ENCODE measurements around the gene ANXA2. TPM values are rescaled to one million over a fixed set of nuclear protein-coding genes. Genes with fewer than 3 reads are reported as not detected.

The ANXA2 gene
- total and polyA plus RNA-seq, 4 donors: 851 to 1,294 (median 1,171) TPM

DNA sequence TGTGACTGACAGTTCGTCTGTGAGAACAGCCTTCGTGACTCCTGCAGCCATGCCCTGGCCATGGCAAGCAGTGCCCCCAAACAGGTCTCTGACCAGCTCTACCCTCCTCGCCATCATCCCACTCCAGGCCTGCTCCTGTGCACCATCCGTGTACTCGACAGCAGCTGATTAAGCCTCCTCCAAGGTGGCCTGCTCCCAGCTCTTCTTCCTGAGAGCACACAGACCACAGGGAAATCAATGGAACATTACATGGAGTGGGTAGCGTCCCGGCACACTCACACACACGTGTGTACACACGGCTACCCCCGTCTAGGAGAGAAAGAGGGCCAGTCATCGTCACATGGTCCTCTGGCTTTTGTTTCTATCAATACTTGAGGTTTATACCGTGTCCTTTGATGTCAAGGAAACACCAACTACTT, 21.1 kb downstream of the ANXA2 start:
- Histone ChIP-seq H3K9ac (ENCODE audit: insufficient read depth in 1 of 2, low read length in 2 of 2) (no peak overlapping the region), H3K4me3 (no peak overlapping the region), H3K4me1 (ENCODE audit: control insufficient read depth in 5 of 5, insufficient read depth in 5 of 5, low read length in 5 of 5) (peaks cover 8 to 43% (median 14%) of the 10 kb centered on the region in 5 donors), H3K9me3 (ENCODE audit: control insufficient read depth in 4 of 4, insufficient read depth in 3 of 4, low read length in 3 of 4) (no peaks in the 10 kb centered on the region), H3K36me3 (ENCODE audit: control insufficient read depth in 4 of 4, insufficient read depth in 4 of 4, low read length in 4 of 4) (peaks cover 11 to 30% (median 18%) of the 10 kb centered on the region in 4 donors), H3K27ac (ENCODE audit: low read depth in 1 of 2, low read length in 1 of 2) (peak overlapping the region in 1 of 2 donors; percentile 57), H3K27me3 (ENCODE audit: control insufficient read depth in 3 of 3, insufficient read depth in 3 of 3, low read length in 2 of 3) (no peaks in the 10 kb centered on the region)
- DNase-seq (no peak), ATAC-seq (ENCODE audit: insufficient read depth, low FRiP score) (no peak)
- WGBS, 2 donors: 79 to 87% methylated on average over 12 of the region's 12 CpGs
- TF ChIP-seq, protein P1, sequence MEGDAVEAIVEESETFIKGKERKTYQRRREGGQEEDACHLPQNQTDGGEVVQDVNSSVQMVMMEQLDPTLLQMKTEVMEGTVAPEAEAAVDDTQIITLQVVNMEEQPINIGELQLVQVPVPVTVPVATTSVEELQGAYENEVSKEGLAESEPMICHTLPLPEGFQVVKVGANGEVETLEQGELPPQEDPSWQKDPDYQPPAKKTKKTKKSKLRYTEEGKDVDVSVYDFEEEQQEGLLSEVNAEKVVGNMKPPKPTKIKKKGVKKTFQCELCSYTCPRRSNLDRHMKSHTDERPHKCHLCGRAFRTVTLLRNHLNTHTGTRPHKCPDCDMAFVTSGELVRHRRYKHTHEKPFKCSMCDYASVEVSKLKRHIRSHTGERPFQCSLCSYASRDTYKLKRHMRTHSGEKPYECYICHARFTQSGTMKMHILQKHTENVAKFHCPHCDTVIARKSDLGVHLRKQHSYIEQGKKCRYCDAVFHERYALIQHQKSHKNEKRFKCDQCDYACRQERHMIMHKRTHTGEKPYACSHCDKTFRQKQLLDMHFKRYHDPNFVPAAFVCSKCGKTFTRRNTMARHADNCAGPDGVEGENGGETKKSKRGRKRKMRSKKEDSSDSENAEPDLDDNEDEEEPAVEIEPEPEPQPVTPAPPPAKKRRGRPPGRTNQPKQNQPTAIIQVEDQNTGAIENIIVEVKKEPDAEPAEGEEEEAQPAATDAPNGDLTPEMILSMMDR (IDR thresholded peaks at IDR 0.05; ENCODE audit: control extremely low read depth, extremely low read depth): no peak

DNA sequence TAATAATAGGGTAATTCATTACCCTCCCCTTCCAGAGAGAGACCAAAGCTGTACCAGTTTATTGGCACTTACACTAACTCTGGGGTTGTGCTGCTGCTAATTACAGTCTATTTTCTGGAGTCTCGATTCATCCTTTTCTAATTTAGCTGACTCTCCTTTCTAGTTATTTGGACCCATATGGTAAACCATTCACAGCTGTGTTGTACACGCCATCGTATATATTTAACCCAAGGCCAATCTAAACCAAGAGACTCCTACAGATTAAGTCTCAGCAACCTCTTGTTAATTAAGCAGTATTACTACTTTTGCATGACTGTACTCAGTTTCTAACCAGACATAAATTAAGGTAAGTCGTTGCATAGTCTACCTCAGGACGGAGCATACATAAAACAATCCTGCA, 22.5 kb downstream of the ANXA2 start:
- peak overlapping the region in 1 of 2 donors; percentile 13 for H3K27ac ChIP-seq (ENCODE audit: low read depth in 1 of 2, low read length in 1 of 2)
- TF ChIP-seq, protein P1 (IDR thresholded peaks at IDR 0.05; ENCODE audit: control extremely low read depth, extremely low read depth): no peak
- peaks cover 8 to 28% (median 17%) of the 10 kb centered on the region in 4 donors for H3K36me3 ChIP-seq (ENCODE audit: control insufficient read depth in 4 of 4, insufficient read depth in 4 of 4, low read length in 4 of 4)
- DNase-seq (no peak), ATAC-seq (ENCODE audit: insufficient read depth, low FRiP score) (no peak)
- H3K27me3 ChIP-seq (ENCODE audit: control insufficient read depth in 3 of 3, insufficient read depth in 3 of 3, low read length in 2 of 3): no peaks in the 10 kb centered on the region
- H3K4me1 ChIP-seq (ENCODE audit: control insufficient read depth in 5 of 5, insufficient read depth in 5 of 5, low read length in 5 of 5): peaks cover 8 to 46% (median 18%) of the 10 kb centered on the region in 5 donors
- no peak overlapping the region for H3K4me3 ChIP-seq
- no peaks in the 10 kb centered on the region for H3K9me3 ChIP-seq (ENCODE audit: control insufficient read depth in 4 of 4, insufficient read depth in 3 of 4, low read length in 3 of 4)
- no peak overlapping the region for H3K9ac ChIP-seq (ENCODE audit: insufficient read depth in 1 of 2, low read length in 2 of 2)
- 89 to 90% methylated on average over 5 of the region's 5 CpGs for WGBS, 2 donors

DNA sequence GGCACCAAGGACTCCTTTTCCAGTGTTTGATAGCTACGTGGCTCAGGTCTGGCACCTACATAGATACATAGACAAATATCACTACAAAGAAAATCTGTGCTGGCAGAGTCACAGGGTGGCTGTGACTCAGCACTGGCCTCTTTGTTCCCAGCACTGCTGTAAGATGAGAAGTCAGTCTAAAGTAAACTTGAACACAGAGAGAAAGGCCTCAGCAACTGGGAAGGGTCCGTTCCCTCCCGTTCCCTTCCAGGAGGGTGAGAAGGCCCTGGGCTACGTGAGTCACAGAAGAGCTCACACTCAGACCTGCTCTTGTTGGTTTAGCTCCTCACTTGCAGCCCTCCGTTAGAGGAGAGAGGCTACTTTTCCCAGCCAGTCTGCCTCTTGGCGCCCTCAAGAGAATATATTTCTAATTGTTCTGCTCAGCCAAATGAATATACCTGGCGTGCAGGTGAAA, 23.1 kb downstream of the ANXA2 start:
- Histone ChIP-seq H3K9me3 (ENCODE audit: control insufficient read depth in 4 of 4, insufficient read depth in 3 of 4, low read length in 3 of 4) (no peaks in the 10 kb centered on the region), H3K9ac (ENCODE audit: insufficient read depth in 1 of 2, low read length in 2 of 2) (no peak overlapping the region), H3K27me3 (ENCODE audit: control insufficient read depth in 3 of 3, insufficient read depth in 3 of 3, low read length in 2 of 3) (no peaks in the 10 kb centered on the region), H3K4me1 (ENCODE audit: control insufficient read depth in 5 of 5, insufficient read depth in 5 of 5, low read length in 5 of 5) (peaks cover 3 to 44% (median 14%) of the 10 kb centered on the region in 5 donors), H3K4me3 (no peak overlapping the region), H3K36me3 (ENCODE audit: control insufficient read depth in 4 of 4, insufficient read depth in 4 of 4, low read length in 4 of 4) (peaks cover 10 to 29% (median 15%) of the 10 kb centered on the region in 4 donors), H3K27ac (ENCODE audit: low read depth in 1 of 2, low read length in 1 of 2) (peak overlapping the region in 1 of 2 donors; percentile 13)
- TF ChIP-seq, protein P1 (IDR thresholded peaks at IDR 0.05; ENCODE audit: control extremely low read depth, extremely low read depth): no peak
- DNase-seq (peak; percentile 57 to 81 (median 65)), ATAC-seq (ENCODE audit: insufficient read depth, low FRiP score) (peak; percentile 73)
- 57 to 76% methylated on average over 7 of the region's 7 CpGs for WGBS, 2 donors

DNA sequence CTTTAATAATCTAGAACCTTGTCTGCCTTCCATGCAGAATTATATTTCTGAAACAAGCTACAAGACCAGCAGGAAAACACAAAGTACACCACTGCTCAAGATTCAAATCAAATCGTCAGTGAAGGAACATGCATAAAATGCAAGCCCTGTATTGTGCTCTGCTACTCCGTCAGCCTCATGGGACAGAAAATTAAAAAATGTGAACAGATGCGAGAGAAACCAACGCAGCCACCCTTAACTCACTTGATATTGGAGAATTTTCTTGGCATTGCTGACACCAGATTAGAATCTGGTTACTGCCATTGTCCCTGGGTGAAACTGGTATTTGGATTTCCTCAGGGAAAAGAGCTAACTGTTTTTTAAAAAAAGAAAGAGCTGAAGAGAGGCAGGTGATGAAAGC, 23.6 kb downstream of the ANXA2 start:
- DNase-seq: no peak
- Histone ChIP-seq H3K27ac (ENCODE audit: low read depth in 1 of 2, low read length in 1 of 2) (peak overlapping the region; percentile 13 to 57), H3K36me3 (ENCODE audit: control insufficient read depth in 4 of 4, insufficient read depth in 4 of 4, low read length in 4 of 4) (peaks cover 10 to 28% (median 15%) of the 10 kb centered on the region in 4 donors), H3K27me3 (ENCODE audit: control insufficient read depth in 3 of 3, insufficient read depth in 3 of 3, low read length in 2 of 3) (no peaks in the 10 kb centered on the region), H3K9me3 (ENCODE audit: control insufficient read depth in 4 of 4, insufficient read depth in 3 of 4, low read length in 3 of 4) (no peaks in the 10 kb centered on the region), H3K4me1 (ENCODE audit: control insufficient read depth in 5 of 5, insufficient read depth in 5 of 5, low read length in 5 of 5) (peaks cover 0 to 44% (median 14%) of the 10 kb centered on the region in 5 donors), H3K9ac (ENCODE audit: insufficient read depth in 1 of 2, low read length in 2 of 2) (no peak overlapping the region), H3K4me3 (no peak overlapping the region)
- TF ChIP-seq, protein P1 (IDR thresholded peaks at IDR 0.05; ENCODE audit: control extremely low read depth, extremely low read depth): no peak
- no peak for ATAC-seq (ENCODE audit: insufficient read depth, low FRiP score)
- 82 to 86% methylated on average over 4 of the region's 4 CpGs for WGBS, 2 donors
